ENCODE results near the gene KRTAP4-1. TPM values are rescaled to one million over a fixed set of nuclear protein-coding genes. Genes with fewer than 3 reads are reported as not detected.
"Not testable (repeated sequence)": the region's sequence is repeated elsewhere in the genome, so short reads cannot be mapped to it uniquely, and the experiment has no call there.

The KRTAP4-1 gene
- total and polyA plus RNA-seq, 12 donors, result not detected

DNA sequence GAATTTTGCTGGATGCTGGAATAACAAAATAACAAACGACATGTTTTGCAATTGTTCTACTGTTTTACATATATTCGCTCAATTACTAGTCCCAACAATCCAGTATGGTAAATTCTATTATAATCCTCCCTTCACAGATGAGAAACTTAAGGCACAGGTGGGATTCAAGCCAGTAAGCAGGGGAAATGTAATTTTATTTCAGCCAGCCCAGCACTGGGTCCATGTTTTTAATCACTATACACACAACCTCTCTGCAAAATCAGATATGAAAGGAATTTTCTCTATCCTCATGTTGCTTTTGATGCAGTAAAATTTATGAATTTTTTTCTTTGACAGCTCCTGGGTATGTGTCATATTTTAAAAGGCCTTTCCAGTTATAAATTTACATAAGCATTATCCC is 39.5 kb downstream of the KRTAP4-1 start:
- intact Hi-C loops (cut with DNase I), result no loop called here
- no peaks in the 10 kb centered on the region for H3K4me1 ChIP-seq
- no peak overlapping the region for H3K4me3 ChIP-seq
- no peak for DNase-seq
- 78 to 85% methylated on average over 2 of the region's 2 CpGs for WGBS, 2 donors
- no peaks in the 10 kb centered on the region for H3K36me3 ChIP-seq
- H3K27ac ChIP-seq, result no peak overlapping the region
- H3K27me3 ChIP-seq, result peaks cover 0 to 15% (median 2%) of the 10 kb centered on the region in 7 donors
- no peak for ATAC-seq
- H3K9me3 ChIP-seq, result peaks cover 0 to 31% (median 5%) of the 10 kb centered on the region in 11 donors
- TF ChIP-seq, protein P1, sequence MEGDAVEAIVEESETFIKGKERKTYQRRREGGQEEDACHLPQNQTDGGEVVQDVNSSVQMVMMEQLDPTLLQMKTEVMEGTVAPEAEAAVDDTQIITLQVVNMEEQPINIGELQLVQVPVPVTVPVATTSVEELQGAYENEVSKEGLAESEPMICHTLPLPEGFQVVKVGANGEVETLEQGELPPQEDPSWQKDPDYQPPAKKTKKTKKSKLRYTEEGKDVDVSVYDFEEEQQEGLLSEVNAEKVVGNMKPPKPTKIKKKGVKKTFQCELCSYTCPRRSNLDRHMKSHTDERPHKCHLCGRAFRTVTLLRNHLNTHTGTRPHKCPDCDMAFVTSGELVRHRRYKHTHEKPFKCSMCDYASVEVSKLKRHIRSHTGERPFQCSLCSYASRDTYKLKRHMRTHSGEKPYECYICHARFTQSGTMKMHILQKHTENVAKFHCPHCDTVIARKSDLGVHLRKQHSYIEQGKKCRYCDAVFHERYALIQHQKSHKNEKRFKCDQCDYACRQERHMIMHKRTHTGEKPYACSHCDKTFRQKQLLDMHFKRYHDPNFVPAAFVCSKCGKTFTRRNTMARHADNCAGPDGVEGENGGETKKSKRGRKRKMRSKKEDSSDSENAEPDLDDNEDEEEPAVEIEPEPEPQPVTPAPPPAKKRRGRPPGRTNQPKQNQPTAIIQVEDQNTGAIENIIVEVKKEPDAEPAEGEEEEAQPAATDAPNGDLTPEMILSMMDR (IDR thresholded peaks at IDR 0.05), result no peak

DNA sequence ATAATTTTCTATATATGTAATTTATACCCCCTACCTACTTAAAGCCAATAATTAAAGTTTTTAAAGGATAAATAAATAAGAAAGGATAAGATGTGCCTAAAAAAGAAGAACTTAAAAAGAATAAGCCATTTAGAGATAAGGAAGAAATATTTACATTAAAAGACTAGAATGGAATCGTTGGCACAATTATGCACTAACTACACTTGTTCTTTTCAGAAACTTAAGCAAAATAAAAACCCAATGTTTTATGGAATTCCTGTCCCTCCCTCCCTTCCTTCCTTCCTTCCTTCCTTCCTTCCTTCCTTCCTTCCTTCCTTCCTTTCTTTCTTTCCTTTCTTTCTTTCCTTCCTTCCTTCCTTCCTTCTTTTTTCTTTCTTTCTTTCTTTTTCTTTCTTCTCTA is 39.9 kb downstream of the KRTAP4-1 start:
- intact Hi-C loops (cut with DNase I), result no loop called here
- peaks cover 0 to 15% (median 4%) of the 10 kb centered on the region in 7 donors for H3K27me3 ChIP-seq
- no peaks in the 10 kb centered on the region for H3K36me3 ChIP-seq
- H3K27ac ChIP-seq, result no peak overlapping the region
- TF ChIP-seq, protein P1 (IDR thresholded peaks at IDR 0.05), result no peak
- peaks cover 0 to 35% (median 5%) of the 10 kb centered on the region in 11 donors for H3K9me3 ChIP-seq
- ATAC-seq (no peak), DNase-seq (no peak)
- no peak overlapping the region for H3K4me3 ChIP-seq
- H3K4me1 ChIP-seq, result no peaks in the 10 kb centered on the region
- WGBS, 2 donors, result 83 to 88% methylated on average over 1 of the region's 1 CpG

DNA sequence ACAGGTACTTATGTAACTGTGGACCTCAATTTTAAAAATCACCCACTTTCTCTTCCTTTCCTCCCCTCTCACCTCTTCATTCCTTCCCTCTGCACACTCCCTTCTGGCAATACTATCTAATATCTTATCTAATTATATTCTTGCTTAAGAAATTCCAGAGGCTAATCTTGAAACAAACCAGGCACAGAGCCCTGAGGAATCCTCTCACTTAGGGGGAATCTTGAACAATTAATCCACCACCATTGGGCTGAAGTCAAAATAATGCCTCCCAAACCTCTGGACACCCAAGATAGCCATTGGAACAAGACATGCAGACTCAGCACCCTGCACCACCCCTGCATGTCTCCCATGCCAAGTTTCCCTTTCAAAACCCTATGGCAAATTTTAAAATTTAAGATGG is 43.4 kb downstream of the KRTAP4-1 start:
- H3K4me1 ChIP-seq, result no peaks in the 10 kb centered on the region

DNA sequence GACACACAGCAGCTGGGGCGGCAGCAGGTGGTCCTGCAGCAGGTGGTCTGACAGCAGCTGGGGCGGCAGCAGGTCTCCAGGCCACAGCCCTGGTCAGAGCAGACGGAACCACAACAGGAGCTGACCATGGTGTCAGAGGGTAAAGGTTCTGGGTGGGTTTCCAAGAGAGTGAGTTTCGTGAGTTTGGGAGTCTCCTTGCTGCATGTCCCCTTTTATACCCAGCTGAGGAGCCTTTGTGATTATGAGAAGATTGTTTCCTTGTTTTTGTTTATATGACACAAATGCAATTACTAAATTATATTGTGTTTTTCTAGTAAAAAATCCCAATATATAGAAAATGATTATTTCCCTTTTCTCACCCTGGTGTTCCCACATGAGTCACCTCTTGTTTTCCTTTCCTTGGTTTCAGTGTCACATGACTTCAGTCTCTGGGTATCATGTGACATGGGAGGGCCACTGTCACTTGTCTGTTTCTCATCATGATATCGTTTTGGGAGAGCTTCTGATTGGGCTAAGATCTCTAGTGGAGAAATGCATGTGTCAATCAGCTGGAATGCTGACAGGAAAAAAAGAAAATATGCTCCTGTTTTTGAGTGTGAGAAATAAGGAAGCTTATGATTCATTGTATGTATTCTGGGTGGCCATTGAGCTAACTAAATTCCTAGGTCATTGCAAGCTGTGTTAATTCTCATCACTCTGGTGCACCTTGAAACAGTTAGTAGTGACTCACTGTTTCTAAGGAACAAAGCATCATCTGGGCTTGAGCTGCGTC is 44.2 kb downstream of the KRTAP4-1 start, which contains the start of gene KRTAP4-6:
Gene KRTAP4-6 (minus strand): TSS at position 185 of the 772 bp plus-strand sequence. CDS start 57 bp downstream, at position 128.
- no peak for ATAC-seq
- no peak within 1 kb of the TSS for H3K4me3 ChIP-seq
- 77 to 81% methylated on average over 5 to 6 of the region's 6 CpGs for WGBS, 2 donors
- peaks cover 0 to 36% (median 9%) of the 10 kb centered on the region in 11 donors for H3K9me3 ChIP-seq
- H3K27me3 ChIP-seq, result peaks cover 0 to 10% (median 0%) of the 10 kb centered on the region in 7 donors
- no peaks in the 10 kb centered on the region for H3K36me3 ChIP-seq
- H3K27ac ChIP-seq, result no peak within 1 kb of the TSS
- no peak for DNase-seq
- H3K4me1 ChIP-seq, result no peaks in the 10 kb centered on the region
- TF ChIP-seq, protein P1 (IDR thresholded peaks at IDR 0.05), result no peak
- intact Hi-C loops (cut with DNase I), result no loop called here

More for the DNA sequence above, 43.4 kb downstream of the KRTAP4-1 start:
- no peak for DNase-seq
- Histone ChIP-seq H3K9me3 (peaks cover 0 to 36% (median 9%) of the 10 kb centered on the region in 11 donors), H3K27me3 (peaks cover 0 to 10% (median 0%) of the 10 kb centered on the region in 7 donors), H3K36me3 (no peaks in the 10 kb centered on the region), H3K4me3 (no peak overlapping the region), H3K27ac (no peak overlapping the region)
- intact Hi-C loops (cut with DNase I), result no loop called here
- ATAC-seq, result no peak
- TF ChIP-seq, protein P1 (IDR thresholded peaks at IDR 0.05), result no peak

DNA sequence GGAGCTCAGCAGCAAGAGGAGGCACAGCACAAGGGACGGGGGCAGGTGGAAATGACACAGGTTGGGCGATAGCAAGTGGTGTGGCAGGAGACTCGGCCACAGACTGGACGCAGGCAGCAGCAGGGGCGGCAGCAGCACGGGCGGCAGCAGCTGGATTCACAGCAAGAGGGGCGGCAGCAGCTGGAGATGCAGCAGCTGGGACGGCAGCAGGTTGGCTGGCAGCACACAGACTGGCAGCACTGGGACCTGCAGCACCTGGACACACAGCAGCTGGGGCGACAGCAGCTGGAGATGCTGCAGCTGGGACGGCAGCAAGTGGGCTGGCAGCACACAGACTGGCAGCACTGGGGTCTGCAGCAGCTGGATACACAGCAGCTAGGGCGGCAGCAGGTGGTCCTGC is 44.8 kb downstream of the KRTAP4-1 start:
- ATAC-seq; DNase-seq; H3K4me1 ChIP-seq; H3K27ac ChIP-seq; H3K4me3 ChIP-seq; H3K36me3 ChIP-seq; intact Hi-C loops (cut with DNase I): not testable (repeated sequence)
- 81 to 87% methylated on average over 12 of the region's 12 CpGs for WGBS, 2 donors
- H3K27me3 ChIP-seq, result peaks cover 0 to 12% (median 0%) of the 10 kb centered on the region in 7 donors
- peaks cover 0 to 36% (median 9%) of the 10 kb centered on the region in 11 donors for H3K9me3 ChIP-seq

Measured in heart right ventricle (tissue), 16 donors.